ENCODE measurements around the gene SPDYE6. TPM values are rescaled to one million over a fixed set of nuclear protein-coding genes. Genes with fewer than 3 reads are reported as not detected.

Gene SPDYE6
- polyA plus RNA-seq, 1 donor (not counting 4 experiments of a cell fraction or from before 2014, with no cell fraction given) = not detected

DNA sequence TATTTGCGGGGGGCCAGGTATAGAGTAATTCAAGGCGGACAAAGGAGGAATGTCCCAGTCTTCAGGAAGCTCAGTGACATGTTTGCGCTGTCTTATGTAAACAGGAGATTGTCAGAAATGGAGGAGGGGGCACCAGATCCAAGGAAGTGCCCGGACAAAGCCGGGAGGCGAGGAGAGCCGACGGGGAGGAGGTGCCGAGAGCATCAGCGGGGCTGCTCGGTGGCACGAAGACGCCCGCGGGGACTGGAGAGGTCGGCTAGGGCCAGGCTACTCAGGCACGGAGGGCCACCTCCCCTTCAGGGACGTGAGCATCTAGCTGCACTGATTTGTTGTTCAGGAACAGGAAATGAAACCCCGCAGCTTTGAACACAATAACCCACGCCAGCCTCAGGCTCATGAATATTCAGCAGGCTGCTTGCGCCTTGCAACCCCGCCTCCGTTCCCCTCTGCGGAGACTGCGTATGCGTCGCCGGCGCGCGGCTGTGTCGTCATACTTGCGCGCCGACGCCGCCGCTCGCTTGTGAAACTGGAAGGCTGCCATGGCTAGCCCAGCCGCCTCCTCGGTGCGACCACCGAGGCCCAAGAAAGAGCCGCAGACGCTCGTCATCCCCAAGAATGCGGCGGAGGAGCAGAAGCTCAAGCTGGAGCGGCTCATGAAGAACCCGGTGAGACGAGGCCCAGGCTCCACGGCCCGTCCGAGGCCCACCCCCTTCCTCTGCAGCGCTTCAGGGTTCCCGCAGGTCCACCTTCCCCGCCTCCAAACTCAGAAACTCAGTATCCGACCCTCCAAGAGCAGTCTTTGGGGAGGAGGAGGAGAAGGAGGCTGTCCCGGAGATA lies 39.8 kb upstream of the SPDYE6 start, which contains the start of gene PRKRIP1:
Gene PRKRIP1 (plus strand): TSS at position 491 of the 837 bp plus-strand sequence. CDS start 49 bp downstream, at position 540.
- DNase-seq (ENCODE audit: low read depth, low spot score) (peak; percentile 7), FAIRE-seq (no peak)
- dilution Hi-C loops (cut with MboI; ENCODE audit: extremely low pct_ligation_motif_present, low sequenced_read_pairs) = no loop called here
- H3K9ac ChIP-seq (ENCODE audit: control insufficient read depth, extremely low read depth, insufficient read depth, low read length) = peak within 1 kb of the TSS; percentile 95
- no peaks in the 10 kb centered on the region for H3K9me1 ChIP-seq (ENCODE audit: control insufficient read depth, extremely low read depth, insufficient read depth, low read length)
- H3K27me3 ChIP-seq (ENCODE audit: control insufficient read depth, extremely low read depth, insufficient read depth, low read length) = no peaks in the 10 kb centered on the region
- H2AFZ ChIP-seq (ENCODE audit: control insufficient read depth, low read length) = peak within 1 kb of the TSS; percentile 88
- no peaks in the 10 kb centered on the region for H3K9me3 ChIP-seq (ENCODE audit: control insufficient read depth, low read depth, low read length)
- H3K27ac ChIP-seq (ENCODE audit: control insufficient read depth, insufficient read depth, low read length) = peak within 1 kb of the TSS; percentile 88
- no peaks in the 10 kb centered on the region for H4K20me1 ChIP-seq (ENCODE audit: control insufficient read depth, extremely low read depth, insufficient read depth, low read length)
- H3K4me2 ChIP-seq (ENCODE audit: control insufficient read depth, extremely low read depth, insufficient read depth, low read depth, low read length) = peak within 1 kb of the TSS; percentile 74
- peaks cover 12 to 15% of the 10 kb centered on the region in 2 experiments for H3K36me3 ChIP-seq (ENCODE audit: control insufficient read depth in 2 of 2, extremely low read depth in 1 of 2, insufficient read depth in 2 of 2, low read length in 2 of 2)
- TF ChIP-seq EZH2 (IDR thresholded peaks at IDR 0.05; ENCODE audit: low read length) = no peak
- TF ChIP-seq, protein P1, sequence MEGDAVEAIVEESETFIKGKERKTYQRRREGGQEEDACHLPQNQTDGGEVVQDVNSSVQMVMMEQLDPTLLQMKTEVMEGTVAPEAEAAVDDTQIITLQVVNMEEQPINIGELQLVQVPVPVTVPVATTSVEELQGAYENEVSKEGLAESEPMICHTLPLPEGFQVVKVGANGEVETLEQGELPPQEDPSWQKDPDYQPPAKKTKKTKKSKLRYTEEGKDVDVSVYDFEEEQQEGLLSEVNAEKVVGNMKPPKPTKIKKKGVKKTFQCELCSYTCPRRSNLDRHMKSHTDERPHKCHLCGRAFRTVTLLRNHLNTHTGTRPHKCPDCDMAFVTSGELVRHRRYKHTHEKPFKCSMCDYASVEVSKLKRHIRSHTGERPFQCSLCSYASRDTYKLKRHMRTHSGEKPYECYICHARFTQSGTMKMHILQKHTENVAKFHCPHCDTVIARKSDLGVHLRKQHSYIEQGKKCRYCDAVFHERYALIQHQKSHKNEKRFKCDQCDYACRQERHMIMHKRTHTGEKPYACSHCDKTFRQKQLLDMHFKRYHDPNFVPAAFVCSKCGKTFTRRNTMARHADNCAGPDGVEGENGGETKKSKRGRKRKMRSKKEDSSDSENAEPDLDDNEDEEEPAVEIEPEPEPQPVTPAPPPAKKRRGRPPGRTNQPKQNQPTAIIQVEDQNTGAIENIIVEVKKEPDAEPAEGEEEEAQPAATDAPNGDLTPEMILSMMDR (optimal IDR thresholded peaks at IDR 0.05 in 1 of 3, IDR thresholded peaks at IDR 0.05 in 1 of 3, conservative IDR thresholded peaks at IDR 0.05 in 1 of 3; ENCODE audit: extremely low read depth in 1 of 3, insufficient read depth in 2 of 3, low read length in 3 of 3) = no peak
- H3K4me3 ChIP-seq (ENCODE audit: control insufficient read depth in 2 of 3, extremely low read depth in 1 of 3, insufficient read depth in 2 of 3, low read depth in 1 of 3, low read length in 3 of 3) = peak within 1 kb of the TSS; percentile 83 to 96 (median 84)
- peaks cover 8% of the 10 kb centered on the region for H3K4me1 ChIP-seq (ENCODE audit: control insufficient read depth, extremely low read depth, insufficient read depth, low read length)
- peaks cover 13% of the 10 kb centered on the region for H3K79me2 ChIP-seq (ENCODE audit: control insufficient read depth, insufficient read depth, low read length)

DNA sequence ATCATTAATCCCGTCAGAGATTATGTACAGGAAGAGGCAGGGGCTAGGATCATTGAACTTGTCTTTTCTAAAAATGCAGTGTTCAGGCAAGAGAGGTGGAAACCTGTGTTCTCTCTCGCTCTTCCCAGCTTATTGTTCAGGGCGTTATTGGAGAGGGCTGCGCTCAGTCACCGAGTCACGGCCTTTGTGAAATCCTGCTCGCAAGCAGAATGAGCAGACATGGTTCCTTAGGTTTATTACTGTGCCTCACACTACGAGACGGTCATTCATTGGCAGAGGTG lies 39.3 kb upstream of the SPDYE6 start:
- FAIRE-seq (no peak), DNase-seq (ENCODE audit: low read depth, low spot score) (no peak)
- H4K20me1 ChIP-seq (ENCODE audit: control insufficient read depth, extremely low read depth, insufficient read depth, low read length) = no peaks in the 10 kb centered on the region
- H3K4me3 ChIP-seq (ENCODE audit: control insufficient read depth in 2 of 3, extremely low read depth in 1 of 3, insufficient read depth in 2 of 3, low read depth in 1 of 3, low read length in 3 of 3) = peak overlapping the region; percentile 83 to 96 (median 84)
- no peaks in the 10 kb centered on the region for H3K9me3 ChIP-seq (ENCODE audit: control insufficient read depth, low read depth, low read length)
- no peaks in the 10 kb centered on the region for H3K9me1 ChIP-seq (ENCODE audit: control insufficient read depth, extremely low read depth, insufficient read depth, low read length)
- peak overlapping the region; percentile 88 for H3K27ac ChIP-seq (ENCODE audit: control insufficient read depth, insufficient read depth, low read length)
- dilution Hi-C loops (cut with MboI; ENCODE audit: extremely low pct_ligation_motif_present, low sequenced_read_pairs) = no loop called here
- H3K79me2 ChIP-seq (ENCODE audit: control insufficient read depth, insufficient read depth, low read length) = peaks cover 13% of the 10 kb centered on the region
- H2AFZ ChIP-seq (ENCODE audit: control insufficient read depth, low read length) = peak overlapping the region; percentile 65
- no peak for TF ChIP-seq EZH2 (IDR thresholded peaks at IDR 0.05; ENCODE audit: low read length)
- H3K9ac ChIP-seq (ENCODE audit: control insufficient read depth, extremely low read depth, insufficient read depth, low read length) = peak overlapping the region; percentile 95
- H3K36me3 ChIP-seq (ENCODE audit: control insufficient read depth in 2 of 2, extremely low read depth in 1 of 2, insufficient read depth in 2 of 2, low read length in 2 of 2) = peaks cover 11 to 12% of the 10 kb centered on the region in 2 experiments
- peak overlapping the region; percentile 74 for H3K4me2 ChIP-seq (ENCODE audit: control insufficient read depth, extremely low read depth, insufficient read depth, low read depth, low read length)
- H3K4me1 ChIP-seq (ENCODE audit: control insufficient read depth, extremely low read depth, insufficient read depth, low read length) = peaks cover 8% of the 10 kb centered on the region
- no peaks in the 10 kb centered on the region for H3K27me3 ChIP-seq (ENCODE audit: control insufficient read depth, extremely low read depth, insufficient read depth, low read length)
